ENCODE data around the gene TFAP2C.
A peak's percentile ranks its signal among the peaks of the same experiment; 100 is the strongest.
"Not testable (repeated sequence)": the region's sequence is repeated elsewhere in the genome, so short reads cannot be mapped to it uniquely, and the experiment has no call there.

Gene TFAP2C

DNA sequence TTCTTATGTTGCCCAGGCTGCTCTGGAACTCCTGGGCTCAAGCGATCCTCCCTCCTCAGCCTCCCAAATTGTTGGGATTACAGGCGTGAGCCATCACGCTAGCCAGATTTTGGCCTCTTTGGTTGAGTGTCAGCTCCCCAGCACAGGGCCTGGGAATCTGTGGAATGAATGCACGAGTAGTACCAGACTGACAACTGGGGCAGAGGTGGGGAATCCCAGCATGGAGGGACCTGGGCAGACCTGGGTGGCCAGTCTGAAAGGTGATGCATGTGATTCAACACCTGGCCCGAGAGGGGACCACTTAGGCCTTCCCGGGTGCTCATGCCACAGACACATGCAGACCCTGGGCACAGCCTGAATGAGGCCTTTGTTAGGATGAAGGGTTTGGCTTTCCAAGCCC lies 19.0 kb upstream of the TFAP2C start:
- no peak for DNase-seq (ENCODE audit: low read depth)
- TF ChIP-seq CTCF (IDR thresholded peaks at IDR 0.05; ENCODE audit: insufficient read depth, low read depth, low read length, missing control alignments) = no peak
- H3K4me3 ChIP-seq (ENCODE audit: low read length) = no peak overlapping the region

GRCh38 chr20:56614196-56614595 lies 14.9 kb upstream of the TFAP2C start:
- peak; percentile 13 for TF ChIP-seq CTCF (IDR thresholded peaks at IDR 0.05; ENCODE audit: insufficient read depth, low read depth, low read length, missing control alignments)
- peak; percentile 32 for DNase-seq (ENCODE audit: low read depth)
- H3K4me3 ChIP-seq (ENCODE audit: low read length) = no peak overlapping the region

- no peak for TF ChIP-seq CTCF (IDR thresholded peaks at IDR 0.05; ENCODE audit: insufficient read depth, low read depth, low read length, missing control alignments)
- DNase-seq (ENCODE audit: low read depth) = no peak
- H3K4me3 ChIP-seq (ENCODE audit: low read length) = no peak overlapping the region
These were observed 12.4 kb upstream of the TFAP2C start for GRCh38 chr20:56616716-56617115.

DNA sequence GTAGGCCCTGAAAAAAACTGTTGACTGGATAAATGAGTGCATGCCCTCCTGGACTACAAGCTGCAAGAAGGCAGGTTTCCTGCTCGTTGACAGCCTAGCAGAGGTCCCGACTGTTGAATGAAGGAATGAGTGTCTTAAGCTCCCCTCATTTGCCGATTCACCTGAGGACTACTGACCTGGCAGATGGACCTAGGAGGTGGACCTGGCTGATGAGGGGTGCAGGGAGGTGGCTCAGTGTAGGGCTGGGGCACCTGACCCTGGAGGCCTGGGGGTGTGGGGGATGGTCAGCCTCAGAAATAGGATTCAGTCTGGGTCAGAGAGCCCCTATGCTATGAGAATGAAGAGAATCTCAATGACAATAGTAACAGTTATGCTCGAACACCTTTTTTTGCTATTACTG lies 11.6 kb upstream of the TFAP2C start:
- H3K4me3 ChIP-seq (ENCODE audit: low read length) = no peak overlapping the region
- DNase-seq (ENCODE audit: low read depth) = no peak
- TF ChIP-seq CTCF (IDR thresholded peaks at IDR 0.05; ENCODE audit: insufficient read depth, low read depth, low read length, missing control alignments) = no peak

- no peak overlapping the region for H3K4me3 ChIP-seq (ENCODE audit: low read length)
- no peak for DNase-seq (ENCODE audit: low read depth)
- TF ChIP-seq CTCF (IDR thresholded peaks at IDR 0.05; ENCODE audit: insufficient read depth, low read depth, low read length, missing control alignments) = no peak
These were observed 7.4 kb upstream of the TFAP2C start for GRCh38 chr20:56621730-56622129.

DNA sequence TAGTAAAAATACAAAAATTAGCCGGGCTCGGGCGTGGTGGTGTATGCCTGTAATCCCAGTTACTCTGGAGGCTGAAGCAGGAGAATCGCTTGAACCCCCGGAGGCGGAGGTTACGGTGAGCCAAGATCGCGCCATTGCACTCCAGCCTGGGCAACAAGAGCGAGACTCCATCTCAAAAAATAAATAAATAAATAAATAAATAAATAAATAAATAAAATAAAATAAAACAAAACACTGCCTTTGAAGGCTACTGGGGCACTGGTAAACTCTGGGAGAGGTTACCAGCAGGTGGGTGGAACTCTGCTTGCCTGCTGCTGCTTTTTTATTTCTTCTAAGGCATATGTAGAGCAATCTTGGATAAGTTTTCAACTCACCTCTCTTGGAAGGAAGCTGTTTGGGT lies 5.2 kb upstream of the TFAP2C start:
- not testable (repeated sequence) for DNase-seq (ENCODE audit: low read depth); H3K4me3 ChIP-seq (ENCODE audit: low read length)

DNA sequence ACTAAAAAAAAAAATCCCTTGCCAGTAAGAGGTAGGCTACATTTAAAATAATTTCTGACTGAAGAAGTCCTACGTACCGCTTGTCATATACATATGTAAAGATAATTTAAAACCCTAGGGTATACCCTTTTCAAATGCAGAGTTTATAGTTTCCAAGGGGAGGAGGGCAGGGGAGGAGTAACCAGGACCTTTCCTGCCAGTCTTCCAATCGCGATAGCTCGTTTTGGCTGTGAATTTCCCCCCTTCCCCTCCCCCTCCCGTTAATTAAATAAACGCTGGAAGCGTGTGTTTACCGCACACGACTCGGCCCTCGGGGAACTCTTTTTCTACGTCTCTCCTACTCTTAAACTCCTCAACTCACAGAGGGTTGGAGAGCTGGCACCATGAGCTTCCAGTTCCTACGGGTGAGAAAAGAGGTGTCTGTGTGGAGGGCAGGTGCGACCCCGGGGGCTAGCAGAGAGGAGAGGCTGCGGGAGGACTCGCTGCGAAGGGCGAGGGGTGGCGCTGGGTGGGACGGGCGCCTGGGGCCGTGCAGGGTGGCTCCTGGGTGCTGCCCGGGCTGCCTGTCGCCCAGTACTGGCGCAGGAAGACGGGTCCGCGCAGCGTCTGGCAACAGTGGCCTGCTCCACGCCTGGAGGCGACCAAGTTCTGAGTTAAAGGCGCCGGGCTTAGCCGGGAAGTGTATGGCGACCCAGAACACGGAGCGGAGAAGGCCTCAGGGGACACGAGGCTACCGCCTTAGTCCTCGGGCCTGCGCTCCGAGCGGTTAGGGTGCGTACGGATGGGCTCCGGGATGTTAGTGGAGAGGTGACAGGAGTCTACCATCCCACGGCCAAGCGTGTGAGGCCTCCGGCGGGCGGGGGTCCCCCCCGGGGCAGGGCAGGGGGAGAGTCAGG lies 4.1 kb upstream of the TFAP2C start:
- DNase-seq (ENCODE audit: low read depth) = no peak

More for the DNA sequence above, 4.1 kb upstream of the TFAP2C start:
- H3K4me3 ChIP-seq (ENCODE audit: low read length) = no peak overlapping the region
- no peak for TF ChIP-seq CTCF (IDR thresholded peaks at IDR 0.05; ENCODE audit: insufficient read depth, low read depth, low read length, missing control alignments)
